ENCODE measurements around the gene KANSL3. TPM values are rescaled to one million over a fixed set of nuclear protein-coding genes. Genes with fewer than 3 reads are reported as not detected.
"Not testable (repeated sequence)": the region's sequence is repeated elsewhere in the genome, so short reads cannot be mapped to it uniquely, and the experiment has no call there.

Gene KANSL3
- 16.3 and 21.6 TPM in 2 replicates for total RNA-seq

DNA sequence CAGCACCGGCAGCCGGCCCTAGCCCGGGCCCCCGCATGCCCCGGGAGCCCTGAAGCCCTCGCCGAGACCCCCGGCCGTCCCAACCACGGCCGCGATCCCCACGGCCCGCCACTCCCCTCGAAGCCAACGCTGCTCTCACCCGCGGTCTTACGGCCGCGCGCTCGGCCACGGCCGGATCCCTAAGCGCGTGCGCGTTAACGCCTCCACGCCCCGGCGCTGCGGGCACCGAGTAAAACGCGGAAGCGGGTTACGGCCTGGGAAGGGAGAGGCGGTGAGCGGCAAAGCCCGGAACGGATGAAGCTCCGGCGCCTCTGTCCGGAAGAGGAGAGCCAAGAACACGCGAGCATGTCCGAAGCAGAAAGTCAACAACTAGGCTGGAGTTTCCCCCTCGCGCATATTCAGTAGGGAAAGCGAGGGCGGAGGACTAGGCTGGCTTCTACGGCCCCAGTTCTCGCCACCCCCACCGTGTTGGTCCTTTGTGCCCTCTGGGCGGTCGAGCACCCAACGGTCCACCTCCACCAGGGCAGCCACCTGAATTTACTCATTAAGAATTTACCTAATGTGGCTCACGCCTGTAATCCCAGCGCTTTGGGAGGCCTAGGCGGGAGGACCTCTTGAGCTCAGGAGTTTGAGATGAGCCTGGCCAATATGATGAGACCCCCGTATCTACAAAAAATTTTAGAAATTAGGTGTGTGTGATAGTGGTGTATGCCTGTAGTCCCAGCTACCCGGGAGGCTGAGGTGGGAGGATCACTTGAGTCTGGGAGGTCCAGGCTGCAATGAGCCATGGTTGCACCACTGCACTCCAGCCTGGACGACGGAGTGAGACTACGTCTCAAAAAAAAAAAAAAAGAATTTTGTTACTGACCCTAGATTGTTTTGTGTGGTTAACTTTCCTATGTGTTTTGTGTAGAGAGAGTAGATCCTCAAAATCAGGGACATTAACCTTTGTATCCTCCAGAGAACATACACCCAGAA, at the start of gene KANSL3:
Gene KANSL3 (minus strand): TSS at position 169 of the 978 bp plus-strand sequence. CDS start 1,177 bp downstream, outside the sequence.
- peak; percentile 96 for DNase-seq (ENCODE audit: low read depth in 2 of 2)

DNA sequence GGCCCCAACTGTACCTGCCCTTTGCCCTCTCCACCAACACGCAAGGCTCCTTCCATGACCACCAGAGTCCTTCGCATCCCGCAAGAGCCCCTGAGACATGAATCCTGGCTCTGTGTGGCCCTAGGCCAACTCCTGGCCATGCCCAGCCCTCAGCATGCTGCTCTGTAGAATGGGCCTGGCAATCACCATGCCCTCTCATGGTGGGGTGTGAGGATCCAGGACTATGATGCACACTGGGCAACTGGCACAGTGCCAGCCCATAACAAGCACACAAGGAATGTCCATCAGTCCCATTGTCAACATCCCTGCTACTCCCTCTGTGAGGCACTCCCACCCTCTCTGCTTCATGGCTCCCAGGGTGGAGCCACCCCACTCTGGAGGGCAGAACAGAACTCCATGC, 49.2 kb upstream of the KANSL3 start:
- DNase-seq (ENCODE audit: low read depth in 2 of 2): no peak

GRCh38 chr2:96685577-96686459, 47.7 kb upstream of the KANSL3 start:
- peak in 1 of 2 donors; percentile 18 for DNase-seq (ENCODE audit: low read depth in 2 of 2)

- DNase-seq (ENCODE audit: low read depth in 2 of 2): no peak
Measured at GRCh38 chr2:96684883-96685576, 46.9 kb upstream of the KANSL3 start.

DNA sequence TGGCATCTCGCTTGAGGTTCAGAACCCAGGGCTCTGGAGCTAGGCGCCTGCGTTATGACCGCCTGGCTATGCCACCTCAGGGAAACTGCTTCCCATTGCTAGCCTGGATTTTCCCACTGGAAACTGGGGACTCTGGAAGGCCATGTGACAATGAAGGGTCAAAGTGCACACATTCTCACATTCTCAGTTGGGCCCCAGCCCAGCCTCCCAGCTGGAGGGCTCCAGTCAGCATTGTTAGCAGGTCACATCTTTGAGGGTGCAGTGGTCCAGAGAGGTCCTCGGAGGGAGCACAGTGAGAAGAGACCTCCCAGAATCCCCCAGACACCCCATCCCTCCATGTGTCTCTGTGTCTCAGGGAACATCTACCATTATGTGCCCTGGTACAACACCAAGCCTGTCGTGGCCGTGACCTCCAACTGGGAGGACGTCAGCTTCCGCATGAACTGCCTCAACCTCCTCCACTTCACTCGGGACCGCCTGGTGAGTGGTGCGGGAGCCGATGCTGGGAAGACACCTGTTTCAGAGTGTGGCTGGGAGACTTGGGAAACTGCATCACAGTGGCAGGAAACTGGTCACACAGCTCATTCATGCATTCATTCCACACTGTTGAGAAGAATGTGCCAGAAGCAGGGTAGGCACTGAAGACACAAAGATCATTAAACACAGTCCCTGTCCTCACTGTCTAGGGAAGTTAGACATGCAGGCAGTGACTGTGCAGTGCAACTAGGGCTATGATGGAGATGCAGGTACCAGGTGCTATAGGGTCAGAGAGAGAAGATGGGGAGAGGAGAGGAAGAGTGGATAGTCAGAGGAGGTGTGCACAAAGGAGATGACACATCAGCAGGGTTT, 46.1 kb upstream of the KANSL3 start:
- no peak for DNase-seq (ENCODE audit: low read depth in 2 of 2)

GRCh38 chr2:96683307-96683706, 45.2 kb upstream of the KANSL3 start:
- no peak for DNase-seq (ENCODE audit: low read depth in 2 of 2)

DNA sequence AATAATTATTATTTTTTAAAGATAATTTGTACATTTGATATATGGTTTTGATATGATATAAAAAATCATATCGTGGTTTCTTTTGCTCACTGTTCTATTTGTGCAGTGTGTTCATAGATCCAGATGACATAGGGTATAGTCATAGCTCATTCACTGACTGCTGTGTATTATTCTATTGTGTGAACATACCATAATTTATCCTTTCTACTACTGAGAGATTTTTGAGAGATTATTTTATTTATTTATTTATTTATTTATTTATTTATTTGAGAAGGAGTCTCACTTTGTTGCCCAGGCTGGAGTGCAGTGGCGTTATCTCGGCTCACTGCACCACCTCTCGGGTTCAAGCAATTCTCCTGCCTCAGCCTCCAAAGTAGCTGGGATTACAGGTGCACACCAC, 43.4 kb upstream of the KANSL3 start:
- DNase-seq (ENCODE audit: low read depth in 2 of 2): no peak

DNA sequence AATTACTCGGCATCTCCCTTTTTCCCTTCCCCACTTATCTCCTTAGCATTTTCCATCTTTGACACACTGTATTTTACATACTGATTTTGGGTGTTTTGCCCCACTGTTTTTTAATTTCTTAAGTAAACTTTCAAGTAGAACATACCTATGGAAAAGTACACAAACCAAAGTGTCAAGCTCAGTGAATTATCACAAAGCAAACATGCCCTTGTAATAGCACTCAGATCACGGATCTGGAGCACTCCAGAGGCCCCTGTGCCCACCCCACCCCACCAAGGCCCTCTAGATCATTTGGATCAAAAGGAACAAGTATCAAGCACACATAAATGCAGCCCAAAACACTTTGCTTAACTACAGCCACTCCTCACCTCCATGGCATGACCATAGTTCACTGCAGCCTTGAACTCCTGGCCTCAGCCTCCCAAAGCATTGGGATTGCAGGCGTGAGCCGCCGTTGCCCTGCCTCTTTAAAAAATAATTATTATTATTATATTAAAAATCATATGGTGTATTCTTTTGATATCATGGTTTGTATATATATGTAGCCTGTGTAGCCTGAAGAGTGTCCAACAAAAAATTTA, 42.5 kb upstream of the KANSL3 start:
- DNase-seq (ENCODE audit: low read depth in 2 of 2): no peak

DNA sequence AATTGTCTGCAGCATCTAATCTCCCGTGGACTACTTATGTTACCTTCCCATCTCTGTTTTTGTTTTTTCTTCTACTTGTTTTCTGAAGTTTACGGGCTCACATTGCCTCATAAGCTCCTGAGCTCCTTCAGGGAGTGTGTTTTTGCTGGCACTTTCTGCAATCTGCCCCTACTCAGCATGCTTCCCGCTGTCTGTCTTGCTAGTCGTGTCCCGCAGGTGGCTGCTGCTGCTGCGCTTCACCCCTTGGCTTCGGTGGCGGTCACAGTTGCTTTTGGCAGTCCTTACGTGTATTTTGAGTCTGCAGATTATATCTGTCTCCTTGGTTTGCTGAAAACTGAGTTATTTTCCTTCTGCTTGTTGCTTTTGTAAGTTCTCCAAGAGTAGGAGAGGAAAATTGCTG, 41.7 kb upstream of the KANSL3 start:
- DNase-seq (ENCODE audit: low read depth in 2 of 2): no peak

DNA sequence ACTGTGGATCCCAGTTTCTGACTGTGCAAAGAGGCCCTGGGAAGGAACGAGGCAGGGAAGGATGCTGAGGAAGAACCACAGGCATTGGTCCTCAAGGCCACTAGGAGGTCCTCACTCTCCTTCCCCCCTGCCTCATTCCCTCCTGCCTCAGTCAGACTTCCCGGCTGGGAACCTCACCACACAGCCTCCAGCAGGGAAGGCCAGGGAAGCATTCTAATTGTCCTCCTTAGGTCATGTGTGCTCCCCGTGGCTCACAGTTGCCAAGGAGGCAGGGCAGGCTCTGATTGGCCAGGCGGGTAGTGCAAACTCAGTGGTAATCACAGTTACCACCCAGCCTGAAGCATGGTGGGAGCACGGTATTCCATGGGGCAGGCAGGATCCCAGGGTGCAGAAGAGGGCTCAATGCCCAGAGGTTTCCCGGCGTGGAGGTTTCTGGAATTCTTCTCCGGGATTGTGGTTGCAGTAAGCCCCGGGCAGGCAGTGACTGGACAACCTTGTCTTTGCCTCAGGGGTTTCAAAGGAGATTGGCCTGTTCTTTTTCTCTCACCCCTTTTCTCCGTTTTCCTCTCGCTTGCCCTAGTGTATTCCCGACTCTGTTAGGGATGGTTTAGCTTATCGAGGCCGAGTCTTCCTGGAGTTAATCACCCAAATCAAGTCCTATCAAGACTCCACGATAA, 31.6 kb upstream of the KANSL3 start:
- no peak for DNase-seq (ENCODE audit: low read depth in 2 of 2)

DNA sequence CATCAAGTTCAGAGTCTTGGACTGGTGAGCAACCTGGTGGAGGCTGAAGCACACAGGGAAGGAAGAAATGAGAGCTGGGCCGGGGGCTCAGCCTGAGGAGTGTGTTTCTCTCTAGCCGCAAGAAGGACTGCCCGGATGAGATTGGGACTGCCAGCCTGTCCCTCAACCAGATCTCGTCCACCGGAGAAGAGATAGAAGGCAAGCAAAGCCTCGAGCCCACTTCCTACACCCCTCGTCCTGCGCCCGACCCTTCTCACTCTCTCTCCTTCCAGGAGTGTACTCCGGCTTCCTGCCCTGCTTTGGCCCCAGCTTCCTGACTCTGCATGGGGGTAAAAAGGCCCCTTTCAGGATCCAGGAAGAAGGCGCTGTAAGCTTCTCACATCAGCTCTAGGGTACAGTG, 30.7 kb upstream of the KANSL3 start:
- DNase-seq (ENCODE audit: low read depth in 2 of 2): no peak

GRCh38 chr2:96665717-96666116, 27.6 kb upstream of the KANSL3 start:
- DNase-seq (ENCODE audit: low read depth in 2 of 2): not testable (repeated sequence)

- DNase-seq (ENCODE audit: low read depth in 2 of 2): peak in 1 of 2 donors; percentile 87
Measured at GRCh38 chr2:96665083-96665569, 27.0 kb upstream of the KANSL3 start.

DNA sequence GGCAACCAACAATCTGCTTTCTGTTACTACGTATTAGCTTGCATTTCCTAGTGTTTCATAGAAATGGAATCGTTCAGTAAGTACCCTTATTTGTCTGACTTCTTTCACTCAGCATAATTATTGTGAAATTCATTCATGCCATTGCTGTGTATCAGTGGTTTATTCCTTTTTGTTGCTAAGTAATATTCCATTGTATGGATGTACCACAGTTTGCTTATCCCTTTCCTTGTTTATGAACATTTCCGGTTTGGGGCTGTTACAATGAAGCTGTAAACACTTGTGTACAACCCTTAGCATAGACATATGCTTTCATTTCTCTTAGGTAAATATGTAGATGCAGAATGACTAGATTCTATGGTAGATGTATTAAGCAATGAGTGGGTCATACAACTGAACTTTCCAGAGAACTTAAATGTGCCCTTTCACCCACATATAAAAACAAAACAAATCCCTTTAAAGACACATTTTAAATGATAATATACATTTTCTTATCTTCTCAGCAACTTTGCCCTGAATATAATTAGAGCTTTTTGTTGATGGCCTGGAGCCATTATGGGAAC, 26.3 kb upstream of the KANSL3 start:
- no peak for DNase-seq (ENCODE audit: low read depth in 2 of 2)

DNA sequence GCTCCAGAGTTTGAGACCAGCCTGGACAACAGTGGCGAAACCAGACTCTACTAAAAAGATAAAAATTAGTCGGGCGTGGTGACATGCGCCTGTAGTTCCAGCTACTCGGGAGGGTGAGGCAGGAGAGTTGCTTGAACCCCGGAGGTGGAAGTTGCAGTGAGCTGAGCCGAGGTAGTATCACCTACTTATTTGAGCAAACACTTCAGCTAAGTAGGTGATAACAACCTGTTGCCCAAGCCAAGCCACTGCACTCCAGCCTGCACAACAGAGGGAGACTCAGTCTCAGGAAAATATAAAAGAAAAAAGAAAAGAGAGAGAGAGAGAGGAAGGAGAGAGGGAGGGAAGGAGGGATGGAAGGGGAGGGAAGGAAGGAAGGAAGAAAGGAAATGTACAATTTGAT, 25.7 kb upstream of the KANSL3 start:
- DNase-seq (ENCODE audit: low read depth in 2 of 2): no peak

DNA sequence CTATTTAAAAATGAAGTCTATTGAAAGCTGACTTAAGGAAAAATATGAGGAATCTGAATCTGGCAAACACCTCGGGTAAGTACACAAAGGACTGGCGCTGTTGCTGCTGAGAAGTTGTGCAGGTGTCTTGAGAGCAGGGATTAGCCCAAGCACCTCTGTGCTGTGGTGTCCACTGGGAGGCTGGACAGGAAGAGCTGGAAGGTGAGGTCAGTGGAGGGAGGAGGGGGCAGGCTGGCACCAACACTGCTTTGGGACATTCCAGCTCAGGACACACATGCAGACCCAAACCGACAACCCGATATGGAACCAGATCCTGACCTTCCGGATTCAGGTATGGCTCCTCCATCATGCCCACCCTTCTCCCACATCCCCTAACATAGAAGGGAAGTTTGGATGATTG, 25.1 kb upstream of the KANSL3 start:
- no peak for DNase-seq (ENCODE audit: low read depth in 2 of 2)

- DNase-seq (ENCODE audit: low read depth in 2 of 2): no peak
Measured at GRCh38 chr2:96662360-96662759, 24.2 kb upstream of the KANSL3 start.

- no peak for DNase-seq (ENCODE audit: low read depth in 2 of 2)
Measured at GRCh38 chr2:96661324-96661723, 23.2 kb upstream of the KANSL3 start.

DNA sequence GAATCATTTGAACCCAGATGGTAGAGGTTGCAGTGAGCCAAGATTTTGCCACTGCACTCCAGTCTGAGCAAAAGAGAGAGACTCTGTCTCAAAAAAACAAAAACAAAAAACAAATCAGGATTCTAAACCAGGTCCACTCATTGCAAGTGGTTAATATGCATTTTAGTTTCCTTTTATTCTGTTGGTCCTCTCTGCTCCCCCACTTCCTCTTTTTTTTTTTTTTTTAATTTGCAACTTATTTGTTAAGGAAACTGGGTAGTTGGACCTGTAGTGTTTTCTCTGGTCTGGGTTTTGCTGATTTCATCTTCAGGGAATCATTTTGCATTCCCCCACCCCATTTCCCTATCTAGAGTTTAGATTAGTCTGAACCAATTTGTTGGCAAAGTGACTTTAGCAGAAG, 18.4 kb upstream of the KANSL3 start:
- no peak for DNase-seq (ENCODE audit: low read depth in 2 of 2)

All from lung microvascular endothelial cell (primary cell).